Smooth muscle cell (in vitro differentiated cells): Measurements from ENCODE around the gene AGAP1. TPM values are rescaled to one million over a fixed set of nuclear protein-coding genes. Genes with fewer than 3 reads are reported as not detected.

Experiments
- DNase-seq: peaks from one replicate; lab custom pipeline; 2025; ENCODE audit not compliant: unreplicated experiment; lab: John Stamatoyannopoulos, UW
- H2AFZ ChIP-seq: fragments of 200-600 bp; sonication (generic); 2 replicates; pipeline ENCODE4 v1.6.0; 2016; ENCODE audit warnings: antibody characterized with exemption, low read depth, mild to moderate bottlenecking
- H3F3A ChIP-seq: fragments of 200-600 bp; sonication (generic); 2 replicates; pipeline ENCODE4 v1.6.0; 2017; ENCODE audit warnings: antibody characterized with exemption, low read depth
- H3K27ac ChIP-seq: fragments of 200-600 bp; sonication (generic); 2 replicates; pipeline ENCODE4 v1.5.1; 2016; ENCODE audit warnings: low read depth, mild to moderate bottlenecking
- H3K27me3 ChIP-seq: fragments of 200-600 bp; sonication (generic); 2 replicates; pipeline ENCODE4 v1.6.1; 2016; ENCODE audit warnings: low read depth, mild to moderate bottlenecking
- H3K36me3 ChIP-seq: fragments of 200-600 bp; sonication (generic); 2 replicates; pipeline ENCODE4 v1.5.1; 2016; ENCODE audit warnings: low read depth
- H3K4me1 ChIP-seq: fragments of 200-600 bp; sonication (generic); 2 replicates; pipeline ENCODE4 v1.5.1; 2016; ENCODE audit warnings: low read depth
- H3K4me2 ChIP-seq: fragments of 200-600 bp; sonication (generic); 2 replicates; pipeline ENCODE4 v1.6.0; 2016; ENCODE audit warnings: mild to moderate bottlenecking
- H3K4me3 ChIP-seq: fragments of 200-600 bp; sonication (generic); 2 replicates; pipeline ENCODE4 v1.5.1; 2016; ENCODE audit warnings: mild to moderate bottlenecking
- H3K79me2 ChIP-seq: fragments of 200-600 bp; sonication (generic); 2 replicates; pipeline ENCODE4 v1.6.0; 2016; ENCODE audit warnings: low read depth, mild to moderate bottlenecking
- H3K9ac ChIP-seq: fragments of 200-600 bp; sonication (generic); 2 replicates; pipeline ENCODE4 v1.6.0; 2016; ENCODE audit warnings: low read depth
- H3K9me3 ChIP-seq: fragments of 200-600 bp; sonication (generic); replicated peaks from 2 replicates; pipeline ENCODE4 v1.5.1; 2016; ENCODE audit warnings: low read depth
- H4K20me1 ChIP-seq: fragments of 200-600 bp; sonication (generic); 2 replicates; pipeline ENCODE4 v1.6.0; 2016; ENCODE audit warnings: low read depth
- CTCF ChIP-seq: fragments of 200-600 bp; sonication (generic); IDR thresholded peaks from 2 replicates; pipeline ENCODE4 v1.5.1; 2017; ENCODE audit warnings: borderline replicate concordance, mild to moderate bottlenecking, antibody characterized with exemption; ENCODE audit not compliant: insufficient read depth, poor library complexity, severe bottlenecking
- WGBS: methylation state at CpG from one replicate; pipeline ENCODE4 v1.1.7; 2016; ENCODE audit warnings: low lambda C conversion rate; 5-methylcytosine and 5-hydroxymethylcytosine counted together
- polyA plus RNA-seq: library from polyadenylated mRNA; unstranded; fragments of >200 nt; fragmentation: Nextera tagmentation; extraction: Ambion mirVana; gene quantifications from 2 replicates; pipeline ENCODE4 v1.2.1, GENCODE V29; 2016
- total RNA-seq: library from RNA; depleted of rRNA; stranded (reverse); fragments of >200 nt; gene quantifications from 2 replicates; pipeline ENCODE4 v1.2.3, GENCODE V29; 2014

The AGAP1 gene
- total and polyA plus RNA-seq, 2 experiments from 2014 or later, result 3.9 to 9.8 TPM

- no peak for DNase-seq
- Histone ChIP-seq H3F3A (no peaks in the 10 kb centered on the region), H3K4me1 (no peaks in the 10 kb centered on the region), H3K9ac (no peak overlapping the region), H3K9me3 (no peaks in the 10 kb centered on the region), H3K27me3 (no peaks in the 10 kb centered on the region), H3K4me2 (no peak overlapping the region), H2AFZ (no peak overlapping the region), H3K27ac (no peak overlapping the region), H4K20me1 (peaks cover 17% of the 10 kb centered on the region), H3K79me2 (no peaks in the 10 kb centered on the region), H3K36me3 (no peaks in the 10 kb centered on the region), H3K4me3 (no peak overlapping the region)
- WGBS, result 90% methylated on average over 12 of the region's 12 CpGs
- no peak for TF ChIP-seq CTCF
Measured at GRCh38 chr2:235728800-235729556, 235.1 kb downstream of the AGAP1 start.

GRCh38 chr2:235729557-235729947 is 235.7 kb downstream of the AGAP1 start:
- TF ChIP-seq CTCF, result no peak
- 86% methylated on average over 4 of the region's 4 CpGs for WGBS
- H3K27me3 ChIP-seq, result no peaks in the 10 kb centered on the region
- no peak overlapping the region for H3K4me3 ChIP-seq
- no peaks in the 10 kb centered on the region for H3K36me3 ChIP-seq
- no peaks in the 10 kb centered on the region for H3K4me1 ChIP-seq
- no peak for DNase-seq
- no peaks in the 10 kb centered on the region for H3F3A ChIP-seq
- H3K9me3 ChIP-seq, result no peaks in the 10 kb centered on the region
- H3K4me2 ChIP-seq, result no peak overlapping the region
- no peaks in the 10 kb centered on the region for H3K79me2 ChIP-seq
- H4K20me1 ChIP-seq, result peaks cover 15% of the 10 kb centered on the region
- no peak overlapping the region for H3K9ac ChIP-seq
- no peak overlapping the region for H3K27ac ChIP-seq
- no peak overlapping the region for H2AFZ ChIP-seq

GRCh38 chr2:235730115-235730514 is 236.3 kb downstream of the AGAP1 start:
- no peak overlapping the region for H3K4me3 ChIP-seq
- H3K4me2 ChIP-seq, result no peak overlapping the region
- no peak overlapping the region for H2AFZ ChIP-seq
- H3K79me2 ChIP-seq, result no peaks in the 10 kb centered on the region
- H3F3A ChIP-seq, result no peaks in the 10 kb centered on the region
- no peak overlapping the region for H3K9ac ChIP-seq
- no peak for TF ChIP-seq CTCF
- no peaks in the 10 kb centered on the region for H3K9me3 ChIP-seq
- no peaks in the 10 kb centered on the region for H3K36me3 ChIP-seq
- no peaks in the 10 kb centered on the region for H3K4me1 ChIP-seq
- 91% methylated on average over 7 of the region's 7 CpGs for WGBS
- no peak overlapping the region for H3K27ac ChIP-seq
- no peak for DNase-seq
- H3K27me3 ChIP-seq, result no peaks in the 10 kb centered on the region
- peaks cover 15% of the 10 kb centered on the region for H4K20me1 ChIP-seq

- DNase-seq, result no peak
- WGBS, result 100% methylated on average over 3 of the region's 3 CpGs
- Histone ChIP-seq H3K27me3 (no peaks in the 10 kb centered on the region), H4K20me1 (peaks cover 10% of the 10 kb centered on the region), H3K4me2 (no peak overlapping the region), H3K4me1 (no peaks in the 10 kb centered on the region), H3K9ac (no peak overlapping the region), H3K9me3 (no peaks in the 10 kb centered on the region), H3K36me3 (no peaks in the 10 kb centered on the region), H3K4me3 (no peak overlapping the region), H2AFZ (no peak overlapping the region), H3K79me2 (no peaks in the 10 kb centered on the region), H3F3A (no peaks in the 10 kb centered on the region), H3K27ac (no peak overlapping the region)
- TF ChIP-seq CTCF, result no peak
Measured at GRCh38 chr2:235733761-235734160, 239.9 kb downstream of the AGAP1 start.
